Activated CD8-positive, alpha-beta memory T cell treated with anti-CD3 and anti-CD28 coated beads, Interleukin-2, amount 10 ng/mL, durations not matched to agents 7 days and 5 days (primary cell): ENCODE measurements around the gene BRWD1. TPM values are rescaled to one million over a fixed set of nuclear protein-coding genes. Genes with fewer than 3 reads are reported as not detected.

Source experiments
- ATAC-seq: fragments of 150-1000 bp; cut with Tn5 transposase; one replicate; pipeline ENCODE4 v1.10.0; 2021; ENCODE audit warnings: moderate library complexity
- CTCF ChIA-PET: fragments of 350-600 bp; sonication (Branson Sonifier 250); formaldehyde crosslinking; loops from one replicate; lab custom pipeline; 2021; ENCODE audit warnings: antibody characterized with exemption; lab: Charles Lee
- DNase-seq: peaks from one replicate; pipeline ENCODE4 v3.0.0-alpha.2; 2020
- H3K27ac Mint-ChIP-seq: one replicate; pipeline ENCODE4 v1.8.0; 2021; ENCODE audit warnings: mild to moderate bottlenecking, mixed read lengths
- H3K27me3 Mint-ChIP-seq: one replicate; pipeline ENCODE4 v1.8.0; 2021; ENCODE audit warnings: mixed read lengths
- H3K36me3 Mint-ChIP-seq: one replicate; pipeline ENCODE4 v1.8.0; 2021; ENCODE audit warnings: mild to moderate bottlenecking, mixed read lengths
- H3K4me1 Mint-ChIP-seq: one replicate; pipeline ENCODE4 v1.8.0; 2021; ENCODE audit warnings: mixed read lengths
- H3K4me3 Mint-ChIP-seq: one replicate; pipeline ENCODE4 v1.8.0; 2021; ENCODE audit warnings: mild to moderate bottlenecking, moderate library complexity, mixed read lengths
- H3K9me3 Mint-ChIP-seq: one replicate; pipeline ENCODE4 v1.8.0; 2022; ENCODE audit warnings: low read depth, mixed read lengths
- total RNA-seq, 2 experiments: library from RNA; stranded (reverse); gene quantifications; one replicate each; pipeline ENCODE4 v1.2.3, GENCODE V29; 2021

BRWD1 gene
- total RNA-seq, 2 experiments from 2014 or later: 35.0 to 49.5 TPM

- Mint-ChIP-seq H3K27me3 (no peaks in the 10 kb centered on the region), H3K4me3 (no peak overlapping the region), H3K4me1 (peaks cover 41% of the 10 kb centered on the region), H3K27ac (no peak overlapping the region), H3K36me3 (peaks cover 54% of the 10 kb centered on the region), H3K9me3 (no peaks in the 10 kb centered on the region)
- DNase-seq (no peak), ATAC-seq (no peak)
- CTCF ChIA-PET: interaction anchor here (0.9 to 1.6 kb wide), 4 partner anchors 13 to 99 kb away, joined by 3 to 5 read pairs (median 3); no protein-coding TSS in a partner anchor
These were observed 32.0 kb upstream of the BRWD1 start for GRCh38 chr21:39345440-39345839.

- H3K9me3 Mint-ChIP-seq: no peaks in the 10 kb centered on the region
These were observed 31.4 kb upstream of the BRWD1 start for GRCh38 chr21:39344848-39345247.

GRCh38 chr21:39341249-39341923 lies 28.0 kb upstream of the BRWD1 start:
- CTCF ChIA-PET: no interaction called here
- no peaks in the 10 kb centered on the region for H3K9me3 Mint-ChIP-seq
- H3K36me3 Mint-ChIP-seq: peaks cover 42% of the 10 kb centered on the region

More at GRCh38 chr21:39344848-39345247, 31.4 kb upstream of the BRWD1 start:
- peaks cover 54% of the 10 kb centered on the region for H3K36me3 Mint-ChIP-seq
- peaks cover 36% of the 10 kb centered on the region for H3K4me1 Mint-ChIP-seq
- no peaks in the 10 kb centered on the region for H3K27me3 Mint-ChIP-seq
- ATAC-seq: no peak
- H3K4me3 Mint-ChIP-seq: no peak overlapping the region
- CTCF ChIA-PET: interaction anchor here (1.6 kb wide), 1 partner anchor 29 kb away, joined by 5 read pairs; no protein-coding TSS in a partner anchor
- no peak for DNase-seq
- H3K27ac Mint-ChIP-seq: no peak overlapping the region

GRCh38 chr21:39340687-39341086 lies 27.3 kb upstream of the BRWD1 start:
- CTCF ChIA-PET: no interaction called here
- Mint-ChIP-seq H3K27ac (no peak overlapping the region), H3K4me1 (peaks cover 18% of the 10 kb centered on the region), H3K4me3 (no peak overlapping the region), H3K36me3 (peaks cover 36% of the 10 kb centered on the region), H3K9me3 (no peaks in the 10 kb centered on the region), H3K27me3 (no peaks in the 10 kb centered on the region)
- no peak for ATAC-seq
- no peak for DNase-seq

More at GRCh38 chr21:39341249-39341923, 28.0 kb upstream of the BRWD1 start:
- ATAC-seq (no peak), DNase-seq (no peak)
- no peaks in the 10 kb centered on the region for H3K27me3 Mint-ChIP-seq
- H3K4me3 Mint-ChIP-seq: no peak overlapping the region
- no peak overlapping the region for H3K27ac Mint-ChIP-seq
- peaks cover 25% of the 10 kb centered on the region for H3K4me1 Mint-ChIP-seq

- DNase-seq (no peak), ATAC-seq (no peak)
- Mint-ChIP-seq H3K36me3 (peaks cover 25% of the 10 kb centered on the region), H3K27ac (no peak overlapping the region), H3K27me3 (no peaks in the 10 kb centered on the region), H3K9me3 (no peaks in the 10 kb centered on the region), H3K4me1 (peaks cover 7% of the 10 kb centered on the region), H3K4me3 (no peak overlapping the region)
- CTCF ChIA-PET: interaction anchor here (1.7 kb wide), 1 partner anchor 24 kb away, joined by 3 read pairs; no protein-coding TSS in a partner anchor
These were observed 25.8 kb upstream of the BRWD1 start for GRCh38 chr21:39339231-39339630.

GRCh38 chr21:39336457-39337008 lies 23.1 kb upstream of the BRWD1 start:
- CTCF ChIA-PET: interaction anchor here (1.8 kb wide), 1 partner anchor 11 kb away, joined by 4 read pairs; no protein-coding TSS in a partner anchor
- Mint-ChIP-seq H3K4me1 (no peaks in the 10 kb centered on the region), H3K4me3 (no peak overlapping the region), H3K9me3 (no peaks in the 10 kb centered on the region), H3K27ac (no peak overlapping the region), H3K36me3 (peaks cover 6% of the 10 kb centered on the region), H3K27me3 (no peaks in the 10 kb centered on the region)
- ATAC-seq (no peak), DNase-seq (no peak)

GRCh38 chr21:39334611-39335010 lies 21.2 kb upstream of the BRWD1 start:
- H3K27ac Mint-ChIP-seq: no peak overlapping the region

GRCh38 chr21:39332175-39332574 lies 18.7 kb upstream of the BRWD1 start:
- no peak for DNase-seq
- ATAC-seq: no peak
- H3K27ac Mint-ChIP-seq: no peak overlapping the region
- H3K9me3 Mint-ChIP-seq: no peaks in the 10 kb centered on the region
- H3K4me3 Mint-ChIP-seq: no peak overlapping the region
- no peaks in the 10 kb centered on the region for H3K27me3 Mint-ChIP-seq
- no peaks in the 10 kb centered on the region for H3K36me3 Mint-ChIP-seq
- CTCF ChIA-PET: interaction anchor here (1.2 kb wide), 1 partner anchor 14 kb away, joined by 3 read pairs; no protein-coding TSS in a partner anchor
- H3K4me1 Mint-ChIP-seq: no peaks in the 10 kb centered on the region

More at GRCh38 chr21:39334611-39335010, 21.2 kb upstream of the BRWD1 start:
- Mint-ChIP-seq H3K27me3 (no peaks in the 10 kb centered on the region), H3K36me3 (no peaks in the 10 kb centered on the region), H3K4me3 (no peak overlapping the region), H3K4me1 (no peaks in the 10 kb centered on the region), H3K9me3 (no peaks in the 10 kb centered on the region)
- DNase-seq: no peak
- CTCF ChIA-PET: no interaction called here
- no peak for ATAC-seq

- no peak for DNase-seq
- no peaks in the 10 kb centered on the region for H3K36me3 Mint-ChIP-seq
- no peak for ATAC-seq
- H3K27me3 Mint-ChIP-seq: no peaks in the 10 kb centered on the region
- CTCF ChIA-PET: no interaction called here
- H3K9me3 Mint-ChIP-seq: no peaks in the 10 kb centered on the region
- H3K4me1 Mint-ChIP-seq: no peaks in the 10 kb centered on the region
- H3K27ac Mint-ChIP-seq: no peak overlapping the region
- H3K4me3 Mint-ChIP-seq: no peak overlapping the region
These were observed 16.6 kb upstream of the BRWD1 start for GRCh38 chr21:39330001-39330400.

GRCh38 chr21:39327727-39328126 lies 14.3 kb upstream of the BRWD1 start:
- Mint-ChIP-seq H3K36me3 (no peaks in the 10 kb centered on the region), H3K27me3 (peaks cover 2% of the 10 kb centered on the region), H3K27ac (no peak overlapping the region), H3K4me1 (no peaks in the 10 kb centered on the region), H3K9me3 (no peaks in the 10 kb centered on the region), H3K4me3 (no peak overlapping the region)
- CTCF ChIA-PET: no interaction called here
- DNase-seq (peak; percentile 14), ATAC-seq (no peak)

GRCh38 chr21:39326607-39327307 lies 13.3 kb upstream of the BRWD1 start:
- H3K4me1 Mint-ChIP-seq: no peaks in the 10 kb centered on the region
- H3K9me3 Mint-ChIP-seq: no peaks in the 10 kb centered on the region
- DNase-seq (peak; percentile 12), ATAC-seq (no peak)
- H3K4me3 Mint-ChIP-seq: no peak overlapping the region
- CTCF ChIA-PET: no interaction called here
- no peaks in the 10 kb centered on the region for H3K36me3 Mint-ChIP-seq
- peaks cover 2% of the 10 kb centered on the region for H3K27me3 Mint-ChIP-seq
- H3K27ac Mint-ChIP-seq: no peak overlapping the region

- no peaks in the 10 kb centered on the region for H3K4me1 Mint-ChIP-seq
- ATAC-seq (no peak), DNase-seq (no peak)
- H3K27ac Mint-ChIP-seq: no peak overlapping the region
- H3K27me3 Mint-ChIP-seq: peaks cover 2% of the 10 kb centered on the region
- H3K4me3 Mint-ChIP-seq: no peak overlapping the region
- CTCF ChIA-PET: no interaction called here
- no peaks in the 10 kb centered on the region for H3K9me3 Mint-ChIP-seq
- H3K36me3 Mint-ChIP-seq: no peaks in the 10 kb centered on the region
These were observed 12.0 kb upstream of the BRWD1 start for GRCh38 chr21:39325458-39325857.

GRCh38 chr21:39321424-39321823 lies 8.0 kb upstream of the BRWD1 start:
- Mint-ChIP-seq H3K27ac (no peak overlapping the region), H3K4me1 (peaks cover 7% of the 10 kb centered on the region), H3K4me3 (no peak overlapping the region), H3K36me3 (no peaks in the 10 kb centered on the region), H3K27me3 (peaks cover 2% of the 10 kb centered on the region), H3K9me3 (no peaks in the 10 kb centered on the region)
- CTCF ChIA-PET: interaction anchor here (0.7 to 1.0 kb wide), 2 partner anchors 26 to 68 kb away, joined by 3 read pairs; no protein-coding TSS in a partner anchor
- DNase-seq: no peak
- no peak for ATAC-seq
